ENCODE results near the gene FRMD4B.

Gene FRMD4B

GRCh38 chr3:69178838-69179739 lies 206.8 kb downstream of the FRMD4B start:
- H3K4me1 ChIP-seq (ENCODE audit: control insufficient read depth, insufficient read depth, low read length): peaks cover 12% of the 10 kb centered on the region
- no peak overlapping the region for H3K9ac ChIP-seq (ENCODE audit: low read length)
- H3K27me3 ChIP-seq (replicated peaks; ENCODE audit: control insufficient read depth, insufficient read depth, low read length): no peaks in the 10 kb centered on the region
- H3K36me3 ChIP-seq (ENCODE audit: control insufficient read depth, insufficient read depth, low read length, severe bottlenecking): no peaks in the 10 kb centered on the region
- DNase-seq (ENCODE audit: low read depth): no peak
- H3K4me3 ChIP-seq (ENCODE audit: low read length): no peak overlapping the region
- H3K9me3 ChIP-seq (ENCODE audit: control insufficient read depth, low read length): no peaks in the 10 kb centered on the region

- H3K36me3 ChIP-seq (ENCODE audit: control insufficient read depth, insufficient read depth, low read length, severe bottlenecking): no peaks in the 10 kb centered on the region
- no peak for DNase-seq (ENCODE audit: low read depth)
- H3K4me1 ChIP-seq (ENCODE audit: control insufficient read depth, insufficient read depth, low read length): peaks cover 12% of the 10 kb centered on the region
- no peaks in the 10 kb centered on the region for H3K27me3 ChIP-seq (replicated peaks; ENCODE audit: control insufficient read depth, insufficient read depth, low read length)
- H3K9ac ChIP-seq (ENCODE audit: low read length): no peak overlapping the region
- H3K9me3 ChIP-seq (ENCODE audit: control insufficient read depth, low read length): no peaks in the 10 kb centered on the region
- H3K4me3 ChIP-seq (ENCODE audit: low read length): no peak overlapping the region
Observed at GRCh38 chr3:69178082-69178481, 207.8 kb downstream of the FRMD4B start.

GRCh38 chr3:69174871-69175737 lies 210.8 kb downstream of the FRMD4B start:
- Histone ChIP-seq H3K27me3 (replicated peaks; ENCODE audit: control insufficient read depth, insufficient read depth, low read length) (no peaks in the 10 kb centered on the region), H3K36me3 (ENCODE audit: control insufficient read depth, insufficient read depth, low read length, severe bottlenecking) (no peaks in the 10 kb centered on the region), H3K9ac (ENCODE audit: low read length) (no peak overlapping the region), H3K4me3 (ENCODE audit: low read length) (no peak overlapping the region), H3K9me3 (ENCODE audit: control insufficient read depth, low read length) (no peaks in the 10 kb centered on the region), H3K4me1 (ENCODE audit: control insufficient read depth, insufficient read depth, low read length) (no peaks in the 10 kb centered on the region)
- no peak for DNase-seq (ENCODE audit: low read depth)

GRCh38 chr3:69174445-69174844 lies 211.4 kb downstream of the FRMD4B start:
- no peaks in the 10 kb centered on the region for H3K36me3 ChIP-seq (ENCODE audit: control insufficient read depth, insufficient read depth, low read length, severe bottlenecking)
- no peaks in the 10 kb centered on the region for H3K9me3 ChIP-seq (ENCODE audit: control insufficient read depth, low read length)
- H3K27me3 ChIP-seq (replicated peaks; ENCODE audit: control insufficient read depth, insufficient read depth, low read length): no peaks in the 10 kb centered on the region
- no peak overlapping the region for H3K4me3 ChIP-seq (ENCODE audit: low read length)
- H3K4me1 ChIP-seq (ENCODE audit: control insufficient read depth, insufficient read depth, low read length): no peaks in the 10 kb centered on the region
- H3K9ac ChIP-seq (ENCODE audit: low read length): no peak overlapping the region
- no peak for DNase-seq (ENCODE audit: low read depth)

- Histone ChIP-seq H3K9me3 (ENCODE audit: control insufficient read depth, low read length) (no peaks in the 10 kb centered on the region), H3K36me3 (ENCODE audit: control insufficient read depth, insufficient read depth, low read length, severe bottlenecking) (no peaks in the 10 kb centered on the region), H3K4me1 (ENCODE audit: control insufficient read depth, insufficient read depth, low read length) (no peaks in the 10 kb centered on the region), H3K4me3 (ENCODE audit: low read length) (no peak overlapping the region), H3K27me3 (replicated peaks; ENCODE audit: control insufficient read depth, insufficient read depth, low read length) (no peaks in the 10 kb centered on the region), H3K9ac (ENCODE audit: low read length) (no peak overlapping the region)
- DNase-seq (ENCODE audit: low read depth): no peak
Observed at GRCh38 chr3:69172058-69172457, 213.8 kb downstream of the FRMD4B start.

- no peak overlapping the region for H3K4me3 ChIP-seq (ENCODE audit: low read length)
- no peaks in the 10 kb centered on the region for H3K4me1 ChIP-seq (ENCODE audit: control insufficient read depth, insufficient read depth, low read length)
- no peak for DNase-seq (ENCODE audit: low read depth)
- H3K9ac ChIP-seq (ENCODE audit: low read length): no peak overlapping the region
- no peaks in the 10 kb centered on the region for H3K36me3 ChIP-seq (ENCODE audit: control insufficient read depth, insufficient read depth, low read length, severe bottlenecking)
- H3K27me3 ChIP-seq (replicated peaks; ENCODE audit: control insufficient read depth, insufficient read depth, low read length): no peaks in the 10 kb centered on the region
- no peaks in the 10 kb centered on the region for H3K9me3 ChIP-seq (ENCODE audit: control insufficient read depth, low read length)
Observed at GRCh38 chr3:69166446-69166845, 219.4 kb downstream of the FRMD4B start.

GRCh38 chr3:69165744-69166143 lies 220.1 kb downstream of the FRMD4B start:
- no peaks in the 10 kb centered on the region for H3K36me3 ChIP-seq (ENCODE audit: control insufficient read depth, insufficient read depth, low read length, severe bottlenecking)
- no peak for DNase-seq (ENCODE audit: low read depth)
- no peaks in the 10 kb centered on the region for H3K4me1 ChIP-seq (ENCODE audit: control insufficient read depth, insufficient read depth, low read length)
- no peaks in the 10 kb centered on the region for H3K27me3 ChIP-seq (replicated peaks; ENCODE audit: control insufficient read depth, insufficient read depth, low read length)
- H3K9ac ChIP-seq (ENCODE audit: low read length): no peak overlapping the region
- no peaks in the 10 kb centered on the region for H3K9me3 ChIP-seq (ENCODE audit: control insufficient read depth, low read length)
- H3K4me3 ChIP-seq (ENCODE audit: low read length): no peak overlapping the region

GRCh38 chr3:69164296-69164695 lies 221.6 kb downstream of the FRMD4B start:
- H3K4me1 ChIP-seq (ENCODE audit: control insufficient read depth, insufficient read depth, low read length): no peaks in the 10 kb centered on the region
- H3K27me3 ChIP-seq (replicated peaks; ENCODE audit: control insufficient read depth, insufficient read depth, low read length): no peaks in the 10 kb centered on the region
- no peaks in the 10 kb centered on the region for H3K36me3 ChIP-seq (ENCODE audit: control insufficient read depth, insufficient read depth, low read length, severe bottlenecking)
- no peak for DNase-seq (ENCODE audit: low read depth)
- no peak overlapping the region for H3K9ac ChIP-seq (ENCODE audit: low read length)
- no peaks in the 10 kb centered on the region for H3K9me3 ChIP-seq (ENCODE audit: control insufficient read depth, low read length)
- no peak overlapping the region for H3K4me3 ChIP-seq (ENCODE audit: low read length)

- Histone ChIP-seq H3K9me3 (ENCODE audit: control insufficient read depth, low read length) (no peaks in the 10 kb centered on the region), H3K4me3 (ENCODE audit: low read length) (no peak overlapping the region), H3K9ac (ENCODE audit: low read length) (no peak overlapping the region), H3K27me3 (replicated peaks; ENCODE audit: control insufficient read depth, insufficient read depth, low read length) (no peaks in the 10 kb centered on the region), H3K4me1 (ENCODE audit: control insufficient read depth, insufficient read depth, low read length) (no peaks in the 10 kb centered on the region), H3K36me3 (ENCODE audit: control insufficient read depth, insufficient read depth, low read length, severe bottlenecking) (no peaks in the 10 kb centered on the region)
- no peak for DNase-seq (ENCODE audit: low read depth)
Observed at GRCh38 chr3:69162308-69162980, 223.4 kb downstream of the FRMD4B start.

- DNase-seq (ENCODE audit: low read depth): peak; percentile 84
Observed at GRCh38 chr3:69161587-69162307, 224.1 kb downstream of the FRMD4B start.

More at GRCh38 chr3:69161587-69162307, 224.1 kb downstream of the FRMD4B start:
- Histone ChIP-seq H3K9ac (ENCODE audit: low read length) (no peak overlapping the region), H3K27me3 (replicated peaks; ENCODE audit: control insufficient read depth, insufficient read depth, low read length) (no peaks in the 10 kb centered on the region), H3K4me1 (ENCODE audit: control insufficient read depth, insufficient read depth, low read length) (no peaks in the 10 kb centered on the region), H3K4me3 (ENCODE audit: low read length) (no peak overlapping the region), H3K36me3 (ENCODE audit: control insufficient read depth, insufficient read depth, low read length, severe bottlenecking) (no peaks in the 10 kb centered on the region), H3K9me3 (ENCODE audit: control insufficient read depth, low read length) (no peaks in the 10 kb centered on the region)

Measured in adipocyte (in vitro differentiated cells).